WTC11 (cell line): Measurements from ENCODE around the gene NPL. TPM values are rescaled to one million over a fixed set of nuclear protein-coding genes. Genes with fewer than 3 reads are reported as not detected.
A peak's percentile ranks its signal among the peaks of the same experiment; 100 is the strongest.

Experiments used
- ATAC-seq: fragments of 200-7000 bp; cut with Tn5 transposase; 2 replicates; pipeline ENCODE4 v1.10.0; 2021; ENCODE audit warnings: mild to moderate bottlenecking, moderate library complexity
- CTCF ChIA-PET: fragments of 300-600 bp; sonication (Branson Sonifier 250); formaldehyde crosslinking; loops from one replicate; lab custom pipeline; 2021; ENCODE audit warnings: antibody characterized with exemption; lab: Charles Lee
- POLR2A ChIA-PET: fragments of 350-600 bp; sonication (Branson Sonifier 250); formaldehyde crosslinking; loops from one replicate; lab custom pipeline; 2021; ENCODE audit warnings: antibody characterized with exemption; lab: Charles Lee
- DNase-seq: peaks from one replicate; pipeline ENCODE4 v3.0.0; 2021; ENCODE audit warnings: low spot score
- H3K27ac Mint-ChIP-seq: 2 replicates; pipeline ENCODE4 v1.8.0; 2021; ENCODE audit warnings: mixed read lengths
- H3K27me3 Mint-ChIP-seq: 2 replicates; pipeline ENCODE4 v1.8.0; 2021; ENCODE audit warnings: low read depth, mild to moderate bottlenecking, moderate library complexity, mixed read lengths
- H3K36me3 Mint-ChIP-seq: 2 replicates; pipeline ENCODE4 v1.8.0; 2021; ENCODE audit warnings: mixed read lengths
- H3K4me1 Mint-ChIP-seq: 2 replicates; pipeline ENCODE4 v1.8.0; 2022; ENCODE audit warnings: mixed read lengths
- H3K4me3 Mint-ChIP-seq: 2 replicates; pipeline ENCODE4 v1.8.0; 2021; ENCODE audit warnings: mild to moderate bottlenecking, moderate library complexity, mixed read lengths
- H3K9me3 Mint-ChIP-seq: 2 replicates; pipeline ENCODE4 v1.8.0; 2021; ENCODE audit warnings: mixed read lengths
- KAT7 ChIP-seq: sonication (generic); formaldehyde crosslinking; IDR thresholded peaks from 2 replicates; pipeline ENCODE4 v1.8.1; 2023; ENCODE audit warnings: missing genetic modification reagents, mild to moderate bottlenecking, borderline replicate concordance
- NFE2L1 ChIP-seq: sonication (generic); formaldehyde crosslinking; IDR thresholded peaks from 2 replicates; pipeline ENCODE4 v1.8.1; 2023; ENCODE audit warnings: missing genetic modification reagents
- PRDM15 ChIP-seq: sonication (generic); formaldehyde crosslinking; IDR thresholded peaks from 2 replicates; pipeline ENCODE4 v1.8.0; 2022; ENCODE audit warnings: missing genetic modification reagents
- USF2 ChIP-seq: sonication (generic); formaldehyde crosslinking; IDR thresholded peaks from 2 replicates; pipeline ENCODE4 v1.8.1; 2023; ENCODE audit warnings: mild to moderate bottlenecking, missing genetic modification reagents, moderate library complexity
- ZNF423 ChIP-seq: fragments of 250-450 bp; sonication (Bioruptor Pico); IDR thresholded peaks from 2 replicates; pipeline ENCODE4 v2.1.2; 2022; ENCODE audit warnings: mild to moderate bottlenecking, moderate library complexity
- ZNF512 ChIP-seq: sonication (generic); formaldehyde crosslinking; IDR thresholded peaks from 2 replicates; pipeline ENCODE4 v1.8.1; 2022; ENCODE audit warnings: missing genetic modification reagents, borderline replicate concordance
- ZNF532 ChIP-seq: fragments of 250-450 bp; sonication (Bioruptor Pico); IDR thresholded peaks from 2 replicates; pipeline ENCODE4 v1.9.0; 2021; ENCODE audit warnings: mild to moderate bottlenecking, borderline replicate concordance
- total RNA-seq: library from RNA; stranded (reverse); gene quantifications from 3 replicates; pipeline ENCODE4 v1.2.3, GENCODE V29; 2021
- TF ChIP-seq, protein P1 (sequence below): fragments of 200-600 bp; IDR thresholded peaks from 2 replicates; pipeline ENCODE4 v1.8.0; 2022; ENCODE audit warnings: antibody characterized with exemption
- TF ChIP-seq, protein P2 (sequence below): fragments of 250-450 bp; sonication (Bioruptor Pico); IDR thresholded peaks from 2 replicates; pipeline ENCODE4 v1.9.0; 2021; ENCODE audit warnings: mild to moderate bottlenecking

The NPL gene
- total RNA-seq, 1 experiment from 2014 or later: 3.6 TPM

GRCh38 chr1:182860658-182861057 is 71.1 kb downstream of the NPL start:
- Mint-ChIP-seq H3K9me3 (no peaks in the 10 kb centered on the region), H3K27ac (peak overlapping the region; percentile 49; the same call in 1 of the 2 replicates), H3K36me3 (peaks cover 93% of the 10 kb centered on the region), H3K27me3 (no peaks in the 10 kb centered on the region), H3K4me3 (no peak overlapping the region), H3K4me1 (no peaks in the 10 kb centered on the region)
- ATAC-seq (no peak), DNase-seq (no peak)
- ChIA-PET CTCF (no interaction called here), POLR2A (interaction anchor here (0.8 to 0.9 kb wide), 2 partner anchors 14 to 84 kb away, joined by 4 read pairs; no protein-coding TSS in a partner anchor)
- TF ChIP-seq NFE2L1 (CRISPR knock-in tag) (no peak), PRDM15 (CRISPR knock-in tag) (no peak), ZNF512 (CRISPR knock-in tag) (no peak), KAT7 (no peak)
- TF ChIP-seq, protein P1, sequence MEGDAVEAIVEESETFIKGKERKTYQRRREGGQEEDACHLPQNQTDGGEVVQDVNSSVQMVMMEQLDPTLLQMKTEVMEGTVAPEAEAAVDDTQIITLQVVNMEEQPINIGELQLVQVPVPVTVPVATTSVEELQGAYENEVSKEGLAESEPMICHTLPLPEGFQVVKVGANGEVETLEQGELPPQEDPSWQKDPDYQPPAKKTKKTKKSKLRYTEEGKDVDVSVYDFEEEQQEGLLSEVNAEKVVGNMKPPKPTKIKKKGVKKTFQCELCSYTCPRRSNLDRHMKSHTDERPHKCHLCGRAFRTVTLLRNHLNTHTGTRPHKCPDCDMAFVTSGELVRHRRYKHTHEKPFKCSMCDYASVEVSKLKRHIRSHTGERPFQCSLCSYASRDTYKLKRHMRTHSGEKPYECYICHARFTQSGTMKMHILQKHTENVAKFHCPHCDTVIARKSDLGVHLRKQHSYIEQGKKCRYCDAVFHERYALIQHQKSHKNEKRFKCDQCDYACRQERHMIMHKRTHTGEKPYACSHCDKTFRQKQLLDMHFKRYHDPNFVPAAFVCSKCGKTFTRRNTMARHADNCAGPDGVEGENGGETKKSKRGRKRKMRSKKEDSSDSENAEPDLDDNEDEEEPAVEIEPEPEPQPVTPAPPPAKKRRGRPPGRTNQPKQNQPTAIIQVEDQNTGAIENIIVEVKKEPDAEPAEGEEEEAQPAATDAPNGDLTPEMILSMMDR: no peak

GRCh38 chr1:182861994-182862393 is 72.4 kb downstream of the NPL start:
- no peaks in the 10 kb centered on the region for H3K27me3 Mint-ChIP-seq
- ATAC-seq (no peak), DNase-seq (no peak)
- no peaks in the 10 kb centered on the region for H3K4me1 Mint-ChIP-seq
- no peaks in the 10 kb centered on the region for H3K9me3 Mint-ChIP-seq
- POLR2A ChIA-PET: no interaction called here
- TF ChIP-seq ZNF512 (CRISPR knock-in tag): no peak
- TF ChIP-seq USF2 (CRISPR knock-in tag): no peak
- TF ChIP-seq, protein P2, sequence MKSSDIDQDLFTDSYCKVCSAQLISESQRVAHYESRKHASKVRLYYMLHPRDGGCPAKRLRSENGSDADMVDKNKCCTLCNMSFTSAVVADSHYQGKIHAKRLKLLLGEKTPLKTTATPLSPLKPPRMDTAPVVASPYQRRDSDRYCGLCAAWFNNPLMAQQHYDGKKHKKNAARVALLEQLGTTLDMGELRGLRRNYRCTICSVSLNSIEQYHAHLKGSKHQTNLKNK (CRISPR knock-in tag): no peak
- no peak for TF ChIP-seq ZNF532
- TF ChIP-seq ZNF423: no peak
- no peak overlapping the region for H3K4me3 Mint-ChIP-seq
- no peak overlapping the region for H3K27ac Mint-ChIP-seq
- CTCF ChIA-PET: no interaction called here
- peaks cover 94% of the 10 kb centered on the region for H3K36me3 Mint-ChIP-seq
